GM10248 (cell line): ENCODE measurements around the gene GOLGA8B.

Experiments
- CTCF ChIA-PET: fragments of 300-600 bp; sonication (Branson Sonifier 250); formaldehyde crosslinking; extraction: SDS; loops from one replicate; lab custom pipeline; 2021; ENCODE audit warnings: antibody characterized with exemption; lab: Yijun Ruan, JAX
- POLR2A ChIA-PET: fragments of 350-650 bp; sonication (Branson Sonifier 250); formaldehyde crosslinking; extraction: SDS; loops from one replicate; lab custom pipeline; 2020; ENCODE audit warnings: antibody characterized with exemption; lab: Yijun Ruan, JAX
- DNase-seq: peaks from one replicate; pipeline ENCODE4 v3.0.0; 2012; ENCODE audit errors: extremely low spot score
- CTCF ChIP-seq: IDR thresholded peaks from 2 replicates; pipeline ENCODE4 v1.5.1; 2012; ENCODE audit warnings: mild to moderate bottlenecking, low read depth; ENCODE audit errors: extremely low read depth, missing control alignments, control extremely low read depth

Gene GOLGA8B

GRCh38 chr15:34610354-34610753 is 26.9 kb upstream of the GOLGA8B start:
- ChIA-PET POLR2A (no interaction called here), CTCF (interaction anchor here (1.4 to 2.4 kb wide), 4 partner anchors 11 to 135 kb away, joined by 3 to 7 read pairs (median 5); no protein-coding TSS in a partner anchor)

GRCh38 chr15:34609102-34610057 is 25.9 kb upstream of the GOLGA8B start:
- peak; percentile 6 for DNase-seq
- no peak for TF ChIP-seq CTCF
- POLR2A ChIA-PET: interaction anchor here (0.6 kb wide), 1 partner anchor 536 kb away, joined by 5 read pairs; no protein-coding TSS in a partner anchor
- CTCF ChIA-PET: interaction anchor here (1.4 to 2.4 kb wide), 5 partner anchors 12 to 311 kb away, joined by 3 to 7 read pairs (median 4); no protein-coding TSS in a partner anchor

More at GRCh38 chr15:34610354-34610753, 26.9 kb upstream of the GOLGA8B start:
- DNase-seq: no peak
- peak; percentile 28 for TF ChIP-seq CTCF

GRCh38 chr15:34608517-34608916 is 25.1 kb upstream of the GOLGA8B start:
- ChIA-PET POLR2A (no interaction called here), CTCF (interaction anchor here (1.4 kb wide), 1 partner anchor 312 kb away, joined by 4 read pairs; no protein-coding TSS in a partner anchor)
- DNase-seq: no peak
- no peak for TF ChIP-seq CTCF

GRCh38 chr15:34607832-34608231 is 24.4 kb upstream of the GOLGA8B start:
- DNase-seq: no peak
- CTCF ChIA-PET: no interaction called here
- no peak for TF ChIP-seq CTCF
- POLR2A ChIA-PET: no interaction called here

GRCh38 chr15:34606545-34606944 is 23.1 kb upstream of the GOLGA8B start:
- TF ChIP-seq CTCF: no peak
- DNase-seq: no peak
- ChIA-PET POLR2A (no interaction called here), CTCF (interaction anchor here (1.3 kb wide), 1 partner anchor 14 kb away, joined by 3 read pairs; no protein-coding TSS in a partner anchor)

- no peak for TF ChIP-seq CTCF
- CTCF ChIA-PET: interaction anchor here (1.3 kb wide), 1 partner anchor 15 kb away, joined by 3 read pairs; no protein-coding TSS in a partner anchor
- POLR2A ChIA-PET: no interaction called here
- DNase-seq: no peak
Measured at GRCh38 chr15:34606131-34606530, 22.7 kb upstream of the GOLGA8B start.
